ENCODE results near the gene EPHA6.
"Not testable (repeated sequence)": the region's sequence is repeated elsewhere in the genome, so short reads cannot be mapped to it uniquely, and the experiment has no call there.

EPHA6 gene

GRCh38 chr3:97197083-97197482, 382.7 kb downstream of the EPHA6 start:
- DNase-seq = no peak

GRCh38 chr3:97197830-97198229, 383.4 kb downstream of the EPHA6 start:
- DNase-seq = no peak

GRCh38 chr3:97200387-97200786, 386.0 kb downstream of the EPHA6 start:
- no peak for DNase-seq

- no peak for DNase-seq
These were observed 387.4 kb downstream of the EPHA6 start for GRCh38 chr3:97201814-97202213.

GRCh38 chr3:97228966-97229365, 414.6 kb downstream of the EPHA6 start:
- DNase-seq = no peak

GRCh38 chr3:97230486-97230885, 416.1 kb downstream of the EPHA6 start:
- no peak for DNase-seq

GRCh38 chr3:97232393-97233034, 418.1 kb downstream of the EPHA6 start:
- peak; percentile 86 for DNase-seq

- no peak for DNase-seq
These were observed 420.8 kb downstream of the EPHA6 start for GRCh38 chr3:97235179-97235578.

- DNase-seq = no peak
These were observed 421.4 kb downstream of the EPHA6 start for GRCh38 chr3:97235611-97236315.

- no peak for DNase-seq
These were observed 427.0 kb downstream of the EPHA6 start for GRCh38 chr3:97241417-97241816.

- no peak for DNase-seq
These were observed 431.0 kb downstream of the EPHA6 start for GRCh38 chr3:97245201-97245910.

GRCh38 chr3:97256060-97256459, 441.7 kb downstream of the EPHA6 start:
- no peak for DNase-seq

- DNase-seq = no peak
These were observed 443.7 kb downstream of the EPHA6 start for GRCh38 chr3:97257942-97258697.

- no peak for DNase-seq
These were observed 444.9 kb downstream of the EPHA6 start for GRCh38 chr3:97259263-97259662.

- DNase-seq = peak; percentile 85
These were observed 449.8 kb downstream of the EPHA6 start for GRCh38 chr3:97264180-97264579.

GRCh38 chr3:97265237-97266005, 451.0 kb downstream of the EPHA6 start:
- DNase-seq = no peak

- DNase-seq = no peak
These were observed 454.8 kb downstream of the EPHA6 start for GRCh38 chr3:97269202-97269601.

- DNase-seq = not testable (repeated sequence)
These were observed 462.6 kb downstream of the EPHA6 start for GRCh38 chr3:97276879-97277550.

GRCh38 chr3:97277708-97278107, 463.3 kb downstream of the EPHA6 start:
- no peak for DNase-seq

GRCh38 chr3:97278506-97278905, 464.1 kb downstream of the EPHA6 start:
- peak; percentile 23 for DNase-seq

- DNase-seq = no peak
These were observed 477.5 kb downstream of the EPHA6 start for GRCh38 chr3:97291901-97292300.

GRCh38 chr3:97293596-97294131, 479.3 kb downstream of the EPHA6 start:
- DNase-seq = no peak

All from NCI-H446 treated with DMSO at 0.1 percent for 48 hours (cell line).